NCI-H1436 treated with DMSO at 0.1 percent for 48 hours (cell line): ENCODE data around the gene TMC1.

ENCODE experiments used
- DNase-seq: peaks from one replicate; lab custom pipeline; 2025; lab: John Stamatoyannopoulos, UW

The TMC1 gene

DNA sequence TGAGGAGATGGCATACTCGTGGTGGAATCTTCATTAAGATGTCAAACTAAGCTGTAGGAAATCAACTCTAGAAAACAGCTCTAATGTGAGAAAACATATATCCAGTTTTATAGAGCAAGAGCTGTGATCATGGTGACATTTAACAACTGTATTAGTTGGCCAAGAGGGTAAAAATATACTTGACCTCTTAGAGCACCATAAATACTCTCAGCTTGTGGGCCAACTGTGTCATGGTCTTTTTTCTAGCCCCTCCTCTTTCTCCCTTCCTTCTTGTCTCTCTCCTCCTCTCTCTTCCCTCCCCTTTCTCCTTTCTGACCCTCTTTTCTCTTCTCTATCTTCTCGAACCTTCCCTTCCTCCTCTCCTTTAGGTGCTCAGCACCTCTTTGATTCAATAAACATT is 54.7 kb downstream of the TMC1 start:
- DNase-seq = no peak

DNA sequence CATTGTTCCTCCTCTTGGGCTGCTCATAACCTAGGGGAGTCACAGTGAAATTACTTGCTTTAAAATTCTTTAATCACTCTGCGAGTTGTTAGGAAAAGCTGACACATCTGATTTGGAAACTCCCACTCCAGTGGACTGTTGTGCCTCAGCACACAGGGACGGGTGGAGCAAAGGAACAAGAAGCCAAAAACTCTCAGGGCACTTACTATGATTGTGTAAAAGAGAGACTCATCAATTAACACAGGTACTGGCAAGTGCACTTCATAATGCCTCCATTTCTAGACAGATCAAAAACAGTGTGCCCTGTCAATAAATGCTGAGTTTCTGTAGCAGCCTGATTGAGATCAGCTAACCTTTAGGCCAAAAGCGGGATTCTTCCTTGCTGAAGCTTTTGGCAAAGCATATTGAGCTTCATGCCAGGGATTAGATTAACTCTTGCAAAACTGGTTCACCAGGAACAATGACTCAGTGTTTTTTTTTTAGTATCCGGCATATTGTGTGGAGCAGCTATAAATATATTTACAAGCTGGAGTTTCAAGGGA is 55.9 kb downstream of the TMC1 start:
- no peak for DNase-seq

- DNase-seq = no peak
These were observed 57.8 kb downstream of the TMC1 start for GRCh38 chr9:72579190-72579589.

- DNase-seq = no peak
These were observed 58.6 kb downstream of the TMC1 start for GRCh38 chr9:72579880-72580550.

- no peak for DNase-seq
These were observed 60.3 kb downstream of the TMC1 start for GRCh38 chr9:72581694-72582093.

DNA sequence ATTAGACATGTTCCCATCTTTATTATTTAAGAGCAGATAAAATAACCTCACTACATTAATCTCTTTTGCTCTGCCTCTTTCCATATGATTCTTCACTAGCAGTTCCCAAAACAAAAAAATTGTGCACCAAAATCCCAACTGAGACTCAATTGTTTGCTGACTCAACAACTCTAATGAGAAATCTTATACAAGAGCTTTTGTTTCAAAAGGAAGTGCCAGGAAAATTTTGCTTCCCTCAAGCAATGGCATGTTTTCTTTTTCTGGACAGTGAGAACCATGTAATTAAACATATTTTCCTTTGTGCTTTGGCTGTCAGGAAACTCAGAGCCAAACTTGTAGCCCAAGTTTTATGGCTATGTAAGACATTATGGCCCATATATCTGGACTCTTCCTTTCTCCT is 62.0 kb downstream of the TMC1 start:
- no peak for DNase-seq

DNA sequence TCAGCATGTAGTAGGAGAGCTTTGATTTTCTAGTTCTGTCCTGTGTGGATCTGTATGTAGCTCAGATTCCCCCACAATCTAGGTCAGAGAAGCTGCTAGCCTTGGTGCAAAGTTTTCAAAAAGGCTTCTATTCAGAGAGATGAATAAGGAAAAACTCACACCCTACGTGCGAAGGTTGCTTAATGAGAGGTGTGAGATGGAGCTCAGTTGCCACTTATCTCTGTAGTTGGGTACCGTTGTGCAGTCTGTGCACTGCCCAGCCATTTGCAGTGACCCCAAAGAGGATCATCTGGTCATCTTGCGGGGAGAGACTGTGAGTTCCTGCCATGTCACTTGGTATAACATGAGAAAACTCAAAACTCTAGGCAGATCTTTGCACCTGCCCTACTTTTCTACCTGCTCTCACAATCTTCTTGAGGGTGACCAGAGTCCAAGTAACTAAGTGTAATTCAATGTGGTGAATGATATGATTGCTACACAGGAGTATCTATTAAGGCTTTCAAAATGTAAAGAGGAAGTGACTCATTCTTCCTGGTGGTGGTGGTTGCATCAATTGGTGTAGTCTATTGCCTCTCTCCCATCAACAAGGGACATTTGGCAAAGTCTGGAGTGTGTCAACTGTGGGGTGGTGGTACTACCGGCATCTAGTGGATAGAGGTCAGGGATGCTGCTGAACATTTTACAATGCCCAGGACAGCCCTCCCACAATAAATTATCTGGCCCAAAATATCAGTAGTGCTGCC is 65.2 kb downstream of the TMC1 start:
- DNase-seq = peak; percentile 13

- DNase-seq = no peak
These were observed 66.9 kb downstream of the TMC1 start for GRCh38 chr9:72588336-72588735.

DNA sequence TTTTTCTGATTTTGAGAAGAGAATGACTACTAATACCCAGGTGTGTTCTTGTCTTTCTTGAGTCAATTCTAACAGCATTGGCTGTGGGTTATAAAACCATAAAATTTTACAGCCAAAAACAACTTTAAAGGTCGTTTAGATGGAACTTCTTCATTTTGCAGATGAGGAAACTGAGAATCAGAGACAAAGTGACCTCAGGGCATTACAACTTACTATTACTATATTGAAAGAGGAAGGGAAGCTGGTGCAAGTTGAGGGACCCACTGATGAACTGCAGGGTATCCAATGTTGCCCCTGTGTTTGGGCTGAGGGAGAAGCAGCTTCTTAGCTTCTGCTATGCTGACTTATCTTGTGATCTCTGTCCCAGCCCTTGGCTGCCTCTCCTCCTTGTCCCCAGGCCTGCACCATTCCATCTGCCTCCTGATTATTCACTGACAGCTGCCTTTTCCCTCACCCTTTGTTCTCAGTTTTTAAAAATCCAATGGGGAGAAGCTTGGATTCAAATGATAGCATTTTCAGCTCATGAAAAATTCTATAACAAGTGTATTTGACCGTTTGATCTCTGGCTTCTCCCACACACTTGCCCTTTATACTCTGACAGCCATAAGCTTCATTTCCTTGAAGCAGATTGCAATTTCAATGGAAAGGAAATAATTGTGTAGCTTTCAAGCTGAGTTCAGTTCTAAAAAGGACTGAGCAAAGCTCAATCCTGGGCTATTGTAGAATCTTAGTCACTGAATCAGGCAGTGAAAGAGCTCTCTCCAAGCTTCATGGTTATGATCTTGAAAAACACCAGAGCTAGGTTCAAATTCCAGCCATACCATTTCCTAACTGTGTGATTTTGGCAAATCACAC is 68.5 kb downstream of the TMC1 start:
- no peak for DNase-seq

GRCh38 chr9:72590824-72591223 is 69.4 kb downstream of the TMC1 start:
- DNase-seq = no peak

- peak; percentile 32 for DNase-seq
These were observed 71.3 kb downstream of the TMC1 start for GRCh38 chr9:72592502-72593403.

DNA sequence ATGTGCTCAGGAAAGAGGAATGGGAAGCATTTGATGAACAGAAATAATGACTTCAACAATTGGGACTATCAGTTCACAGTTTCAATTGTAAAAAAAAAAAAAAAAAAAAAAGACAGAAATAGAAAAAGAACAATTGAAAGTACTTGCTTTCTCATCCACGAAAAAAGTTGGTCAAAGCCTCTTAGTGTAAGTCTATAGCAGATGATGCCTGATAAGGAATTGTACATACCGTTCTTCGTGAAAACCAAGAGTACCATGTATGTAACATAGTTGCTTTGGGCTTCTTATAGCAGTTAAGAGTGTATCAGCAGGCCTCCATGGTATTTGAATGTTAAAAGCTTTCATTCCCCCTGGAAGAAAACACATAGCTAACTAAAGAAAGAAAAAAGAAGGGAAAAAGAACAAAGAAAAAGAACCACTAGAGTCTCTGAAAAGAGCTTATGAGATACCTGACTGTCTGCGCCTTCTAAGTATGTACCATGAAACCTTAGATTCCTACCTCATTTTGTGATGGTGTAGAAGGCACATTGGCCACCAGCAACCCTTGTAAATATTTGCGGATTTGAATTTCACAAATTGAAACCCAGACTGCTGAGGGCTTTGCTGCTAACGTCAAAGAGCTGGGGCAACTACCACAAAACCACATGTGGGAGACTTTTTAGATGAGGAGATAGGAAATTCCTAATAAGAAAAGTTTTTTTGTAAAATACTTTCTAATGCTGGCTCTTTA is 75.2 kb downstream of the TMC1 start:
- DNase-seq = no peak

DNA sequence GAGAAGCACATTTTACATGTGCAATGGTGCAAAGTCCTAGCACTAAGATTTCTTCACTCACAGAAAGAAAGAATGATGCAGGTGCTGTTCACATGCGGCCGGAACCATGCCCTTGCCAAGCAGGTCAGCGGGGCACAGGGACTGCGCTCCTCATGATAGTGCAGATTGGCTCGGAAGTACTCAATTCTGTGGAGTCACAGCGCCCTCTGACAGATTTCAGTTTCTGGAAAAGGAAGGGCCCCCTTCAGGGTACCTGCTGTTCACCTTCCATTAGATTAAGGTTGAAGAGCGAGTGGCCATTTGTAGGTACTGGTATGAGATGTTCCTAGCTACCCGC is 75.7 kb downstream of the TMC1 start:
- DNase-seq = no peak

DNA sequence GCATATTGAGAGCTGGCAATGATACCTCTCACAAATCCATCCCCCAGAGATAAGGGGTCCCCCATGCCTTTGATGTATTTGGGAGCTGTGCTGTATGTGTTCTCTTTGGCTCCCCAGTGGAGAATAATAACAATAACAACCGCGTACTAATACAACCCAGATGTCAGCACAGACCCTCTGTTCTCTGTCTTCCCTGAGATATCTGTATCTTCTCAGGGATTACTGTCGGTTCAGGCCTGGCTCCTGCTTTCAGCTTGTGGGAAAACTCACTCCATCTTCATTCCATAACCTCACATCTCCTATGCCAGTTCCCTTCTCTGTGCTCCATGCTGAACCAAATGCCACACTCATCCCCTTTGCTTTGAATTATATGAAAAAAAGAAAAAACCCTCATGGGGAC is 76.2 kb downstream of the TMC1 start:
- no peak for DNase-seq

GRCh38 chr9:72598639-72599038 is 77.2 kb downstream of the TMC1 start:
- DNase-seq = no peak

DNA sequence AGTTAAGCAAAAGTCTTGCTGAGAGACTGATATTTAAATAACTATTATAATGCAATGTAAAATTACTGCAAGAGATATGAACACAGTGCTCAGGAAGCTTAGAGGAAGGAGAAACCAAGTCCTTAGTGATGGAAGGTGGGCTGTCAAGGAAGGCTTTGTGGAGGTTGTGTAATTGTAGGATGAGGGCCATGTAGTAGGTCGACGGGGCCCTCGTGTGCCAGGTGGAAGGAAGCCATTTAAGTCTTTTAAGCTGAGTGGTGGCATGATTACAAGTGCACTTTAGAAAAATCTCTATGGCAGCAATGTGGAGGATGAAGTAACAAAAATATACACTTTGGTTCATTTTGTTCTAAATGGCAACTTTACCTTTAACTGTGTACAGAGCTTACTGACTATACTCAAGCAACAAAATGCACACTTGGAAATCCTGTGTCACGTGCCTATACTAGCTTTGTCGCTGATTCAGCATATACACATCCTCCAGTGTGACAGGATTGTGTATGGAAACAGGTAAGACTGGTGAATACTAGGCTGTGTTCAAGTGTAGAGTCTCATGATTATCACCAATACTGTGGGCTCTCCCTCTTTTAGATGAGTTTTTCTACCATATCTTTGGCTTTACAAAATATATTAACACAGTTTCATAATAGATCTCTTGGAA is 78.6 kb downstream of the TMC1 start:
- DNase-seq = no peak

GRCh38 chr9:72600671-72601070 is 79.3 kb downstream of the TMC1 start:
- DNase-seq = no peak

DNA sequence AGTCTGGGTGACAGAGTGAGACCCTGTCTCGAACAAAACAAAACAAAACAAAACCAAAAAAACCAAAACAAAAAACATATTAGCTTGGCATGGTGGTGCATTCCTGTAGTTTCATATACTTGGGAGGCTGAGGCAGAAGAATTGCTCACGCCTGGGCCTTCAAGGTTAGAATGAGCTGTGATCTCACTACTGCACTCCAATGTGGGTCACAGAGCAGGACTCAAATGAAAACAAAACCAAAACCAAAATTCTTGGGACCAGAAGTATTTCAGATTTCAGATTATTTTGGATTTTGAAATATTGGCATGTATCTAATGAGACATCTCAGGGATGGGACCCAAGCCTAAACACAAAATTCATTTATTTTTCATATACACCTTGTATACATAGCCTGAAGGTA is 80.2 kb downstream of the TMC1 start:
- no peak for DNase-seq

GRCh38 chr9:72612449-72612848 is 91.0 kb downstream of the TMC1 start:
- no peak for DNase-seq

DNA sequence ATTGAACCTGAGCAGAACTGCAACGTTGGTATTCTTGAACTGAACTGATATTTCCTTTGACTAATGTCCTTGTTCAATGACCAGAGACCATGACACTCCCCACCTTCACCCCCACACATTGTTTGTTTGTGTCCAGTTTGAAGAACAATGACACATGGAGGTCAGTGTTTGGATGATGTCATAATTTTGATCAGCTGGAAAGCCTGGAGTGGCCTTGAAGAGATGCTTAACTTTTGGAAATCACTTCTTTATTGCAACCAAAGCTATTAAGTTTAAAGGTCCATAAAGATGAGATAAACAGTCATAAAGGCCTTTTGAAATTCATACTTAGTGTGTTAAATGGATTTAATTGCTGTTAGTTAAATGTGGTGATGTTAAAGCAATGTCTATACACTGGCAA is 92.7 kb downstream of the TMC1 start:
- DNase-seq = no peak
